C4-2B (cell line): ENCODE data around the gene POGLUT2.

Experiments
- CTCF ChIP-seq: fragments of 450-650 bp; conservative IDR thresholded peaks from 2 replicates; pipeline ENCODE4 v1.5.1; 2017; ENCODE audit warnings: mild to moderate bottlenecking
- ZFX ChIP-seq: fragments of 450-650 bp; IDR thresholded peaks from 2 replicates; pipeline ENCODE4 v1.6.1; 2017

- TF ChIP-seq CTCF: no peak
- TF ChIP-seq ZFX: no peak
Measured at GRCh38 chr13:102836471-102836870, 37.7 kb upstream of the POGLUT2 start.
